Measurements from ENCODE around the gene GRID1. TPM values are rescaled to one million over a fixed set of nuclear protein-coding genes. Genes with fewer than 3 reads are reported as not detected.

Gene GRID1
- total and polyA plus RNA-seq, 9 of the 15 experiments (the other 6 are each of a cell fraction or from before 2014, with no cell fraction given), result 0.01 to 7.2 (median 1.2) TPM

DNA sequence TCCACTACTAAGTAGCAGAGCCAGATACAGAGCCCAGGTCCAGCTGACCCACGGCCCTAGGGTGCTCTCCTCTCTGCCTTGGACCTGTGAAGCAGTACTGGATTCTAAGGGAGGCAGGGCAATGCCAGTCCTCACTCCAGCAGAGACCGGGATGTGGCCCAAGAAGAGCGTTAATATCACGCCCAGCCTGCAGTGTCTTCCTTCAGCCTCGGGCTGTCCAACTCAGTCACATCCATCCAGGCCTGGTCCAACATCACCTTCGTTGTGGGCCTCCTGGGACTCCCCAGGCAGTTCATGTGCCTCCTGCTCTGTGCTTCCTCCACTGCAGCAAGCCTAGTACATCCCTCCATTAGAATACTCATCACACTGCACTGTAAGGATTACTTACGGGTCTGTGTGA, 114.5 kb downstream of the GRID1 start:
- H2AFZ ChIP-seq (ENCODE audit: low read depth, low read length), result no peak overlapping the region
- no peaks in the 10 kb centered on the region for H3K9me1 ChIP-seq (ENCODE audit: control insufficient read depth, insufficient read depth, low read length)
- ChIA-PET CTCF (ENCODE audit: low intra/inter-chr PET ratio) (no interaction called here), POLR2A (interaction anchor here (0.6 kb wide), 1 partner anchor 48 kb away, joined by 3 read pairs; no protein-coding TSS in a partner anchor)
- no peak overlapping the region for H3K4me3 ChIP-seq
- no peaks in the 10 kb centered on the region for H4K20me1 ChIP-seq (replicated peaks; ENCODE audit: control insufficient read depth, insufficient read depth, low read length)
- no peak overlapping the region for H3K4me2 ChIP-seq (ENCODE audit: insufficient read depth, low read length)
- ATAC-seq, result no peak
- H3K27me3 ChIP-seq (ENCODE audit: control insufficient read depth in 2 of 2, insufficient read depth in 2 of 2, low read length in 2 of 2), result no peaks in the 10 kb centered on the region
- no TSS peak for BruUV-seq (replicated peaks)
- in situ Hi-C loops (cut with MboI), result no loop called here
- TF ChIP-seq CBFA2T2 (conservative IDR thresholded peaks at IDR 0.05) (no peak), MED1 (CRISPR knock-in tag; IDR thresholded peaks at IDR 0.05; ENCODE audit: borderline replicate concordance) (no peak), ZNF507 (tag; conservative IDR thresholded peaks at IDR 0.05) (no peak), PPARD (CRISPR knock-in tag; IDR thresholded peaks at IDR 0.05) (no peak), CREM (IDR thresholded peaks at IDR 0.05; ENCODE audit: low read depth) (no peak), SUPT5H (IDR thresholded peaks at IDR 0.05) (no peak), POLR3G (IDR thresholded peaks at IDR 0.05; ENCODE audit: extremely low read depth, insufficient read length, insufficient replicate concordance) (no peak), SMC3 (conservative IDR thresholded peaks at IDR 0.05; ENCODE audit: insufficient read depth, low read depth, low read length) (no peak), ZFP30 (CRISPR knock-in tag; IDR thresholded peaks at IDR 0.05; ENCODE audit: borderline replicate concordance) (no peak), RBM15 (IDR thresholded peaks at IDR 0.05; ENCODE audit: insufficient read depth, low read length) (no peak), LARP7 (IDR thresholded peaks at IDR 0.05) (no peak), EGR1 (conservative IDR thresholded peaks at IDR 0.05) (no peak), POLR2B (IDR thresholded peaks at IDR 0.05; ENCODE audit: low read depth, partially characterized antibody) (no peak), ZSCAN29 (IDR thresholded peaks at IDR 0.05) (no peak), CHD1 (IDR thresholded peaks at IDR 0.05; ENCODE audit: low read length) (no peak), ZNF23 (CRISPR knock-in tag; IDR thresholded peaks at IDR 0.05) (no peak), NR3C1 (CRISPR knock-in tag; IDR thresholded peaks at IDR 0.05) (no peak)
- TF ChIP-seq, protein P1, sequence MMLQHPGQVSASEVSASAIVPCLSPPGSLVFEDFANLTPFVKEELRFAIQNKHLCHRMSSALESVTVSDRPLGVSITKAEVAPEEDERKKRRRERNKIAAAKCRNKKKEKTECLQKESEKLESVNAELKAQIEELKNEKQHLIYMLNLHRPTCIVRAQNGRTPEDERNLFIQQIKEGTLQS (IDR thresholded peaks at IDR 0.05), result no peak
- TF ChIP-seq, protein P1 (CRISPR knock-in tag; conservative IDR thresholded peaks at IDR 0.05), result no peak
- TF ChIP-seq, protein P2, sequence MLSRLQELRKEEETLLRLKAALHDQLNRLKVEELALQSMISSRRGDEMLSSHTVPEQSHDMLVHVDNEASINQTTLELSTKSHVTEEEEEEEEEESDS (CRISPR knock-in tag; IDR thresholded peaks at IDR 0.05), result no peak
- no peak overlapping the region for H3K9ac ChIP-seq (ENCODE audit: insufficient read depth in 1 of 2, low read depth in 2 of 2, low read length in 2 of 2)
- 1% methylated on average over 7 of the region's 7 CpGs for WGBS (ENCODE audit: insufficient coverage, low coverage, missing lambda C conversion rate)
- H3K4me1 ChIP-seq (replicated peaks in 1 of 2; ENCODE audit: control insufficient read depth in 2 of 2, insufficient read depth in 2 of 2, low read length in 2 of 2), result no peaks in the 10 kb centered on the region
- H3K9me3 ChIP-seq (replicated peaks; ENCODE audit: control insufficient read depth, insufficient read depth, low read depth, low read length), result no peaks in the 10 kb centered on the region
- H3K79me2 ChIP-seq (ENCODE audit: control insufficient read depth, insufficient read depth, low read length), result no peaks in the 10 kb centered on the region
- DNase-seq (ENCODE audit: extremely low read depth in 1 of 4, low spot score in 3 of 4), result no peak
- FAIRE-seq, result no peak
- intact Hi-C loops (cut with micrococcal nuclease), result no loop called here
- no peak overlapping the region for H3K27ac ChIP-seq (ENCODE audit: extremely low read depth, low read depth, low read length)
- no peaks in the 10 kb centered on the region for H3K36me3 ChIP-seq (ENCODE audit: control insufficient read depth, insufficient read depth, low read length)
